Mucosa of stomach (tissue), 1 donor: ENCODE data around the gene ZNF595.
"Not testable (repeated sequence)": the region's sequence is repeated elsewhere in the genome, so short reads cannot be mapped to it uniquely, and the experiment has no call there.

Source experiments
- H3K27me3 ChIP-seq: one replicate; pipeline ENCODE4 v1.7.0; 2013; ENCODE audit warnings: mild to moderate bottlenecking, low read length; ENCODE audit not compliant: control insufficient read depth, insufficient read depth
- H3K36me3 ChIP-seq: one replicate; pipeline ENCODE4 v1.7.0; 2013; ENCODE audit warnings: low read length; ENCODE audit not compliant: control insufficient read depth, insufficient read depth
- H3K4me1 ChIP-seq: one replicate; pipeline ENCODE4 v1.7.0; 2013; ENCODE audit warnings: mild to moderate bottlenecking, low read length; ENCODE audit not compliant: control insufficient read depth, insufficient read depth
- H3K4me3 ChIP-seq: one replicate; pipeline ENCODE4 v1.7.0; 2013; ENCODE audit warnings: low read length
- H3K9ac ChIP-seq: one replicate; pipeline ENCODE4 v1.7.0; 2013; ENCODE audit warnings: mild to moderate bottlenecking, low read length, moderate library complexity
- H3K9me3 ChIP-seq: one replicate; pipeline ENCODE4 v1.7.0; 2013; ENCODE audit warnings: mild to moderate bottlenecking, low read length, moderate library complexity; ENCODE audit not compliant: control insufficient read depth
- donor health status: Pancreatic carcinoma.

The ZNF595 gene

GRCh38 chr4:36559-37415 lies 16.3 kb upstream of the ZNF595 start:
- not testable (repeated sequence) for H3K9me3 ChIP-seq, H3K4me1 ChIP-seq, H3K27me3 ChIP-seq, H3K36me3 ChIP-seq, H3K9ac ChIP-seq, H3K4me3 ChIP-seq

GRCh38 chr4:38202-38601 lies 14.9 kb upstream of the ZNF595 start:
- H3K36me3 ChIP-seq, H3K4me1 ChIP-seq, H3K27me3 ChIP-seq, H3K9me3 ChIP-seq, H3K9ac ChIP-seq, H3K4me3 ChIP-seq: not testable (repeated sequence)

GRCh38 chr4:43375-43774 lies 9.7 kb upstream of the ZNF595 start:
- not testable (repeated sequence) for H3K9ac ChIP-seq, H3K36me3 ChIP-seq, H3K9me3 ChIP-seq, H3K4me3 ChIP-seq, H3K4me1 ChIP-seq, H3K27me3 ChIP-seq

GRCh38 chr4:51253-51652 lies 1.9 kb upstream of the ZNF595 start:
- H3K9ac ChIP-seq, H3K27me3 ChIP-seq, H3K4me1 ChIP-seq, H3K36me3 ChIP-seq, H3K9me3 ChIP-seq, H3K4me3 ChIP-seq: not testable (repeated sequence)

- H3K9ac ChIP-seq, H3K9me3 ChIP-seq, H3K4me1 ChIP-seq, H3K36me3 ChIP-seq, H3K4me3 ChIP-seq, H3K27me3 ChIP-seq: not testable (repeated sequence)
These were observed 1.4 kb upstream of the ZNF595 start for GRCh38 chr4:51655-52277.

- H3K27me3 ChIP-seq = not testable (repeated sequence)
These were observed 400 bp downstream of the ZNF595 start for GRCh38 chr4:53521-53920.

GRCh38 chr4:64733-65132 lies 11.6 kb downstream of the ZNF595 start:
- not testable (repeated sequence) for H3K4me3 ChIP-seq, H3K4me1 ChIP-seq, H3K9ac ChIP-seq, H3K9me3 ChIP-seq, H3K27me3 ChIP-seq, H3K36me3 ChIP-seq

More at GRCh38 chr4:53521-53920, 400 bp downstream of the ZNF595 start:
- not testable (repeated sequence) for H3K9ac ChIP-seq, H3K9me3 ChIP-seq, H3K4me3 ChIP-seq, H3K36me3 ChIP-seq, H3K4me1 ChIP-seq

- Histone ChIP-seq H3K27me3 (no peaks in the 10 kb centered on the region), H3K36me3 (no peaks in the 10 kb centered on the region), H3K9me3 (peaks cover 35% of the 10 kb centered on the region)
These were observed 18.7 kb downstream of the ZNF595 start for GRCh38 chr4:71830-72229.

GRCh38 chr4:85951-86350 lies 32.8 kb downstream of the ZNF595 start:
- Histone ChIP-seq H3K9me3 (peaks cover 28% of the 10 kb centered on the region), H3K4me3 (no peak overlapping the region), H3K4me1 (no peaks in the 10 kb centered on the region), H3K36me3 (no peaks in the 10 kb centered on the region), H3K9ac (no peak overlapping the region), H3K27me3 (no peaks in the 10 kb centered on the region)

More at GRCh38 chr4:71830-72229, 18.7 kb downstream of the ZNF595 start:
- Histone ChIP-seq H3K9ac (no peak overlapping the region), H3K4me1 (no peaks in the 10 kb centered on the region), H3K4me3 (no peak overlapping the region)

GRCh38 chr4:86559-87324 lies 33.6 kb downstream of the ZNF595 start:
- H3K4me1 ChIP-seq, H3K4me3 ChIP-seq, H3K36me3 ChIP-seq, H3K27me3 ChIP-seq, H3K9ac ChIP-seq: not testable (repeated sequence)
- H3K9me3 ChIP-seq = peaks cover 28% of the 10 kb centered on the region

GRCh38 chr4:98386-98785 lies 45.3 kb downstream of the ZNF595 start:
- Histone ChIP-seq H3K36me3 (no peaks in the 10 kb centered on the region), H3K9ac (no peak overlapping the region), H3K4me1 (no peaks in the 10 kb centered on the region), H3K9me3 (peaks cover 10% of the 10 kb centered on the region), H3K4me3 (no peak overlapping the region), H3K27me3 (no peaks in the 10 kb centered on the region)

- Histone ChIP-seq H3K36me3 (no peaks in the 10 kb centered on the region), H3K9me3 (peaks cover 10% of the 10 kb centered on the region), H3K4me1 (no peaks in the 10 kb centered on the region), H3K27me3 (no peaks in the 10 kb centered on the region), H3K4me3 (no peak overlapping the region), H3K9ac (no peak overlapping the region)
These were observed 46.7 kb downstream of the ZNF595 start for GRCh38 chr4:99863-100262.
